HG02870 (cell line): ENCODE measurements around the gene VANGL2.
A peak's percentile ranks its signal among the peaks of the same experiment; 100 is the strongest.

Experiments
- ATAC-seq: cut with Tn5 transposase; IDR thresholded peaks from one replicate; pipeline ENCODE4 v1.9.1; 2021; ENCODE audit warnings: mild to moderate bottlenecking, moderate library complexity; ENCODE audit not compliant: unreplicated experiment

VANGL2 gene

GRCh38 chr1:160425847-160426246, 25.5 kb downstream of the VANGL2 start:
- no peak for ATAC-seq

GRCh38 chr1:160427625-160428024, 27.3 kb downstream of the VANGL2 start:
- no peak for ATAC-seq

GRCh38 chr1:160428053-160428452, 27.7 kb downstream of the VANGL2 start:
- ATAC-seq, result no peak

DNA sequence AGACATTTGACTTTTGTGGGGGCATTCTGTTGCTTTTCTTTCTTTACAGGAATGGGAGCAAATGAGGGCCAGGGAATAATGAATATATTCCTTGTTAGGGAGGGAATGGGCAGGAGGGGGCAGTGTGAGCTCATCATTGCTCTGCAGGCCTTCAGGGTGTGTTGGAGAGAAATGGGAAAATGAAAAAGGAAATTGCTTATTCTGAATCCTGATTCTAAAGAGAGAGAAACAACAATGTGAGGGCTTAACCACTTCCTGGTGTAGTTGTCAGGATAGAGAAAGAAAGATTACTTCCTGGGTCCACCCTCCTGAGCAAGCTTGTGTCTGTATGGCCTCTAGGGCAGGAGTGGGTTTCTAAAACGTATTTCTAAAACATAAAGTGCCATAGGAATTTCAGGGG, 28.3 kb downstream of the VANGL2 start:
- ATAC-seq, result no peak

DNA sequence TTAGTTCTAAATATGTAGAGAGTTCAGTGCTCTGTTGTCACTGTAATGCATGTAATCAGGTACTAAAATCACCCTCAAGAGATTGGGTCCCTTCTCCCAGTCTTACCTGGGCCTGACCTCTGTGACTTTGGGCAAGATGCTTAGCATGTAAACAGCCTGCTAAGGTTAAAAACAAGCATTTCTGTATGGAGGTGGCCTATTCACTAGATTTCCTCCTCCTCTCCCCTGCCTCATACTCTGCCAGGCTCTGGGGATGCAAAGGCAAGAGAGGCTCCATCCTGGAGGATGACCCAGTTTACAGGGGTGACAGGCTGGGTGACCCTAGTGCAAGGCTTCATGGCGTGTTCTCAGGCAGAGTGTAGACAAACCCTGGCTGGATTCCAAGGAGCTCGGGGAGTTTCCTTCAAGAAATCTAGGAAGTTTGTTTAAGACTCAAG, 28.8 kb downstream of the VANGL2 start:
- ATAC-seq, result no peak

DNA sequence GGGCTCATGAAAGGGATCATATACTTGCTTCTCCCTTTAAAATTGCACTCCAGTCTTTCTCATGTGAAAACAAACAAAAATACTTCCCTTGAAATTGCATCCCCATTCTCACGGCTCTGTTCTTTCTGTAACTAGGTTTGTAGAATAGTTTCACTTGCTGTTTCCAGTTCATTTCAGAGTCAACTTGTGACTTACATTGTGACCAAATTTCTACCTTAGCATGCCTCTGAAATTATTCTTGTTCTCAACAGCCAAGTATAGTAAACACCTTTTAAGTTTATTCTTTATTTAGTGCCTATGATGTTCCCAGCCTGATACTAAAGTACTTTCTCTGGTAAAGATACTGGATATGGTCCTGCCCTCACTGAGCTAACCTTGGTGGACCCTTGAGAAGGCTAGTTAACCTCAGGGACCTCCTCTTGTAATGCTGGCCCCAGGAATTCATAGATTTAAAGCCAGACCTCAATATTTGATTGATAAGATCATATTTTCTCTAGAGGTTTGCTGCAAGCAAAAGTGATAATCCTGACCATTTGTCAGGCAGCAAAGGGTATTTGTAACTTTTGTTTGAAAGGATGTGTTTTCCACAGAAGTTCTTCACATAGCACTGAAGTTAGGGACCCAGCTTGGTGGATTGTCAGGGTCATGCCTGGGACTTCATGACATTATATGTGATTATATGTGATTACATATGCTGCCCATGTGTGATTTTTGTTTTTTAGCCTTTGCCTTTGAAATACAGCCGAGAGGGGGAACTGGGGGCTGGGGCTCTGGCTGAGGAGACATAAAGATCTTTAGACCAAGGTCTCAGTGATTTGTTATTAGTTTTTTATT, 29.6 kb downstream of the VANGL2 start:
- peak; percentile 43 for ATAC-seq

DNA sequence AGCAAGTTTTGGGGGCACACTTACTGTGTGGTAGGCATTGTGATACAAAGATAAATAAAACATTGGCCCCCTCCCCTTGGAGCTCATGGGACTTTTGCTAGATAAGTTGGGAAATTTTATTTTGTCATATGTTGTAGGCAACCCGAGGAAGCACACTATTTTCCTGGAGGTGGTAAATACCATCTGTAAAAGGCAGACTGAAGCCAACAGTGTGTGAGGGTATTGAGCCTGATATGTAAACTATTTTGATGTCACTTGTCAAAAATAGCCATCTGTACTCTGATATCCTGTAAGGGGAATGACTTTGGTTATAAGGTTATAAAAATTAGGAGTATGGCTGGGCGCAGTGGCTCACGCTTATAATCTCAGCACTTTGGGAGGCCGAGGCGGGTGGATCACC, 30.6 kb downstream of the VANGL2 start:
- ATAC-seq, result no peak

DNA sequence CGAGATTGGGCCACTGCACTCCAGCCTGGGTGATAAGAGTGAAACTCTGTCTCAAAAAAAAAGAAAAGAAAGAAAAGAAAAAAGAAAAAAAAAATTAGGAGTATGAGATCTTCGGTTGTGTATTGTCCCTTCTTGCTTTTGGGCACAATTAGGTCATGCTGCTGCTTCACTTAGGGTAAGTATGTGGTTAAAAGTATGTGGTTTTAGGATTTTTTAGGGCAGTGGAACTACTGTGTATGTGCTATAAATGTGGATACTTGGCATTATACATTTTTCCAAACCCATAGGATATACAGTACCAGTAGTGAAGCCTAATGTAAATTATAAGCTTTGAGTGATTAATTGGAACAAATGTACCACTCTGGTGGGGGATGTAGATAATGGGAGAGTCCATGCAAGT, 31.2 kb downstream of the VANGL2 start:
- ATAC-seq, result no peak

DNA sequence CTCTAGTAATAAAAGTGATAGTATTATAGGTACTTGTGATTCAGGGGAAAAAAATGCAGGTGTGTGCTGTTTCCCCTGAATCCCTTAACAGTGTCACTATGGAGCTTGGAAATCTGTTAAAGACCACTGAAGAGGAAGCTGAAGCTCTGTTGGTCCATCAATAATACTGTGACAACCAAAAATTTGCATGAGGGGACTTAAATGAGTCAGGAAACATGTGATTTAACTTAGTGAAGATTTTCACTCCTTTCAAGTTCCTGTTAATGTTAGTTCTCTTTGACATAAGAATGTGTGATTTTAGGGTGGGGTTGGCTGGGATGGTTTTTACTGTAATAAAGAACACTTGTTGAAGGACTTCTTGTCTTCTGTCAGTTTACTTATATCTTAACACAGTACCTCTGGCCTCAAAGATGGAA, 32.0 kb downstream of the VANGL2 start:
- ATAC-seq, result peak; percentile 58

- ATAC-seq, result no peak
Observed at GRCh38 chr1:160436966-160437365, 36.6 kb downstream of the VANGL2 start.

DNA sequence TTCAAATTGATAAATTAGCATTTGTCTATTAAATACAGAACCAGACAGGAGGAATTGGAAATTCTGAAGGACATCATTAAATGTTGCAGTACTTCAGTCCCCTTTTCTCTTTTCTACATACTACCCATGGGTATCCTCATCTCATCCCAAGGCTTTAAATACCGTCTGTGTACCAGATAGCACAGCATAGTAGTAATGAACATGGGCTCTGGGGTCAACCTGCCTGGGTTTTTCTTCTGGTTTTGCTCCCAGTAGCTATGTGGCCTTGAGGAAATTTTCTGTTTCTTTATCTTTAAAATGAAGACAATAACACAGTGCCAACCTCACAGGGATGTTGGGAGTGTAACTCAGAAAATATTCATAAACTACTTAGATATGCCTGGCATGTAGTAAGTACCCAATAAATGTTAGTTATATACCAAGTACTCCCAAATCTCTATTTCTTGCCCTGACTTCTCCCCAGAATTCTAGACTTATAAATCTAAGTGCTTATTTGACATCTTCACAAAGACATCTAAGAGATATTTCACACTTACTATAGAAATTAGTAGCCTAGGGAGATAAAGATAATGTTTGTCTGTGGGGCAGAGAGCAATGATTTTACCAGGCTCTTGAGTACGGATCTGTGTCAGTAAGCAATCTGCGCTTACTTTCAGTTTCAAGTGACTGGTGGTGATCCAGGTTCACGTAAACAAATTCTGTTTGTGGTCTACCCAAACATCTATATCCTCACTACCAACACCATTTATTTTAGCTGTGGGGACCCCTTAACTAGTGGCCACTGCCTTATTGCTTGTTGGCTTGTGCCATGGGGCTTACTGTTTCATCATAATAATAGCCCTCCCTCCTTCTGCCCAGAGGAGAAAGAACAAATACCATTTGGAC, 37.3 kb downstream of the VANGL2 start:
- peak; percentile 83 for ATAC-seq

- no peak for ATAC-seq
Observed at GRCh38 chr1:160438317-160438918, 38.1 kb downstream of the VANGL2 start.

GRCh38 chr1:160438935-160439334, 38.6 kb downstream of the VANGL2 start:
- ATAC-seq, result no peak

DNA sequence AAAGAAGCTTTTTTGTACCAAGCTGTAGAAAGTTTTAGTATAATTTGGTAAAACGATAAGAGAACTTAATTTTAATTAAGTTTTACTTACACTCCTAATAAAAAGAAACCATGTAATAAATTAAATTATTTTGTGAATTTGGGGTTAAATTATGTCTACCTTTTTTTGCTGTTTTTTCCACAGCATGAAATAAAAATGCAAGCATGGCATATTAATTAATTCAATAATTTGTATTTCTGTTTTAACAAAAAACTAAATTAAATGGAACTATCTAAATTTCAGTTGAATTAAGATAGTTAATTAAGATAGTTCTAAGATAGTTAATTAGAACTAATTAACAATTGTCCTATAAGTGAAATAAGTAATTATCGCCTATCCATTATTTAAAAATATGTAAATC, 39.4 kb downstream of the VANGL2 start:
- ATAC-seq, result no peak

DNA sequence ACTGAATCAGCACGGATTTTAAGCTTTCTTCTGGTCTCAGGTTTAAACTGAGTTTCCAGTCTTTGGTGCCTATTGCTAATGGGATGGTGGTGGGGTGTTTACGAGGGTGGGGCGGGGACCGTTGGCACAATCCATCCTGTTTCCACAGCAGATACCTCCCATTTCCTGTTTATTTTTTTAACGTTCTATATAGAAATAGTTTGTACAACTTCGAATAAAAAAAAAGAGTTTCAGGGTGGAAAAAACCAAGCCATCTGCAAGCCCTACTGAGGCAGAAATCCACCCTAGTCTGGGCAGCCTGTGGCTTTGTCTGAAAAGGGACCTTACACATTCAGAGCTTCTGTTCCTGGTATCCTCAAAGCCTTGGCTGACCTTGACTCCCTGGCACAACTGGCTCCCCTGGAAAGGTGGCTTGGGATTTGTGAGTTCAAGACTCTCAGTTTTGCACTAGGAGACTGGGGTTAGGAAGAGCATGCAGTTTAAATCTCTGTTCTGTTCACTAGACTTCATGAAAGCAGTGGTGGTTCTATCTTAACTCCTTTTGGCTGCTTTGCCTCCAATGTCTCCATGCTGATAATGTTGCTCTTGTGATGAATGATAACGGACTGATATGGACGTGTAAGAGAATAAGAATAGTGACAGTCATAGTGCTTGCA, 46.7 kb downstream of the VANGL2 start:
- ATAC-seq, result no peak

DNA sequence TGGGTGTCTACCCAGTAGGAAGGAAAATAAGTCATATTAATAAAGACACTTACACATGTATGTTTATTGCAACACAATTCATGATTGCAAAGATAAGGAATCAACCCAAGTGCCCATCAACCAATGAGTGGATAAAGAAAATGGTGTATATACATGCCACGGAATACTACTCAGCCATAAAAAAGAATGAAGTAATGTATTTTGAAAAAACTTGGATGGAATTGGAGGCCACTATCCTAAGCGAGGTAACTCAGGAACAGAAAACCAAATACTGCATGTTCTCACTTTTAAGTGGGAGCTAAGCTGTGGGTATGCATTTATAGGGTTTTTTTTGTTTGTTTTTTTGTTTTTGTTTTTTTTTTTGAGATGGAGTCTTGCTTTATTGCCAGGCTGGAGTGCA, 49.1 kb downstream of the VANGL2 start:
- no peak for ATAC-seq

- peak; percentile 35 for ATAC-seq
Observed at GRCh38 chr1:160451119-160451858, 50.9 kb downstream of the VANGL2 start.

DNA sequence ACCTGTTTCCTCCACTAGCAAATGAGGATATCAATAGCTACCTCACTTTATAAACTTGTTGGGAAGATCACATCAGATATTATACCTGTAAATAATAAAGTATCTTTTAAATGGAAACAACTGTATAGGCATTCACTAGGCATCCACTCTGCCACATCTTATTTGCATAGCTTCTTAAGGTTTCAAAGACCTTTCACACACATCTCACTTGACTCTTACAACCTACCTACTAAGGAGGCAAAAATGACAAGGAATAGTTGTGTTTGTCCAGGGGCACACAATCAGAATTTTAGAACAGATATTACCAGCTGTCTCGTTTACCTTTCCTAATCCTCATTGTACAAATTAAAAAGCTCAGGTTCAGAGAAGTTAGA, 51.5 kb downstream of the VANGL2 start:
- no peak for ATAC-seq

DNA sequence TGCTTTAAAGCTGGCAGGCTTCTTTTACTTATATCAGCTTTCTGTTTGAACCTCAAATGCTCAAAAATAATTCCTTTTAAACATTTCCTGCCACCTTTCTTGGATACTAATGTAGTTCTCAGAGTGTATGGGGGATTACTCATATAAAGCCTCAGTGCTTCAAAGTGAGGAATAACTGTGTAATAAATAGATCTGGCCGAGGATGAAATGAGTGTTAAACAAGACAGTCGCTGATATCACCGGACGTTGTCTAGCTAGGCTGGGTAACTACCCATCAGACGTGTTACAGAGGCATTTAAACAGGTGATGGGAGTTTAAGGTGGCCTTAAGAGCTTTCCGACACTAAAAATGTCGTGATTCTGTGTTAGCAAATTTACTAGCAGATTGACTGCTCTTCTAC, 53.1 kb downstream of the VANGL2 start:
- peak; percentile 58 for ATAC-seq

DNA sequence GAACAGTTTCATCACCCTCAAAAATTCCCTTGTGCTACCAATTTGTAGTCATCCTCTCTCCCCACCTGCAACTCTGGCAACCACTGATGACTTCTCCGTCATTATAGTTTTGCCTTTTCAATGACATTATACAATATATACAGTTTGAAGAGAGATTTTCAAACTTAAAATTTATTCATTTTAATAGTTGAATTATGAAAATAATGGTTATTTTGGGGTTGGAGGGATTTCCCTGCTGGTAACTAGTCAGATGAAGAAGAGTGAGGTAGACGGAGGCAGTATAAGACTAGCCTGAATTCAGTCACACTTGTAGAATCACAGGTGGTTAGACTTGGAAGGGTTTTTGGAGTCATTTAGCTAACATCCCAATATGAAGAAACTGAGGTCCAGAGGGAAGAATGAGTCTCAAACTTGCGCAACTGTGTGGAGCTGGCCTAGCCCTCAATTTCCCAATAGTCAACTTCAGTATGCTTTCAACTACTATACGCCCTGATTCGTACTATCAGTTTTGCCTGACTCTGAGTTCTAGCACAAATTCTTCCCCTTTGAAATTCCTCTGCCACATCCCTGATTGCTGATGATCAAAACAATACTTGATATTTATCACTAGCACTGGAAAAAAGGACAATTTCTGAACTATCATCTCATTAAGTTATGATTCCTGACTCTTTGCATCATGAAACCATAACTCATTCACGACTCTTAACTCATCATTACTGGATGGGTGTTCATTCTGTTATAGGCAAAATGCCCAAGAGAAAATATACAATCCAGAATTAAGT, 54.2 kb downstream of the VANGL2 start:
- ATAC-seq, result peak; percentile 42
